Loucy (cell line): Measurements from ENCODE around the gene DNAH11.

Experiments used
- H2AFZ ChIP-seq: fragments of 200-600 bp; sonication (generic); 2 replicates; pipeline ENCODE4 v1.6.0; 2016; ENCODE audit warnings: antibody characterized with exemption, mild to moderate bottlenecking, low read length, moderate library complexity
- H3F3A ChIP-seq: fragments of 200-600 bp; 2 replicates; pipeline ENCODE4 v1.6.0; 2016; ENCODE audit warnings: antibody characterized with exemption, low read depth, mild to moderate bottlenecking
- H3K27me3 ChIP-seq: fragments of 200-600 bp; sonication (generic); 2 replicates; pipeline ENCODE4 v1.6.1; 2014; ENCODE audit warnings: low read length, mild to moderate bottlenecking; ENCODE audit not compliant: insufficient read depth, poor library complexity, severe bottlenecking
- H3K36me3 ChIP-seq: fragments of 200-600 bp; sonication (generic); 2 replicates; pipeline ENCODE4 v1.6.1; 2016; ENCODE audit warnings: low read length; ENCODE audit not compliant: insufficient read depth
- H3K4me1 ChIP-seq: fragments of 200-600 bp; sonication (generic); 2 replicates; pipeline ENCODE4 v1.5.1; 2014; ENCODE audit warnings: low read length, mild to moderate bottlenecking; ENCODE audit not compliant: insufficient read depth, poor library complexity, severe bottlenecking
- H3K4me2 ChIP-seq: fragments of 200-600 bp; sonication (generic); 2 replicates; pipeline ENCODE4 v1.6.0; 2014; ENCODE audit warnings: antibody characterized with exemption, low read length, low read depth, mild to moderate bottlenecking; ENCODE audit not compliant: poor library complexity, severe bottlenecking
- H3K4me3 ChIP-seq: fragments of 200-600 bp; sonication (generic); 2 replicates; pipeline ENCODE4 v1.5.1; 2014; ENCODE audit warnings: low read length, mild to moderate bottlenecking, mixed read lengths; ENCODE audit not compliant: poor library complexity, severe bottlenecking
- H3K79me2 ChIP-seq: fragments of 200-600 bp; sonication (generic); 2 replicates; pipeline ENCODE4 v1.6.1; 2014; ENCODE audit warnings: low read length; ENCODE audit not compliant: insufficient read depth
- H3K9ac ChIP-seq: fragments of 200-600 bp; sonication (generic); 2 replicates; pipeline ENCODE4 v1.6.0; 2014; ENCODE audit warnings: mild to moderate bottlenecking, low read depth, low read length, moderate library complexity; ENCODE audit not compliant: poor library complexity, severe bottlenecking
- H3K9me2 ChIP-seq: fragments of 200-600 bp; sonication (generic); replicated peaks from 2 replicates; pipeline ENCODE4 v1.6.1; 2016; ENCODE audit warnings: low read depth, low read length, mixed read lengths
- H3K9me3 ChIP-seq: fragments of 200-600 bp; sonication (generic); 2 replicates; pipeline ENCODE4 v1.6.1; 2014; ENCODE audit warnings: mild to moderate bottlenecking, antibody characterized with exemption, low read length, low read depth; ENCODE audit not compliant: insufficient read depth
- H4K20me1 ChIP-seq: fragments of 200-600 bp; sonication (generic); 2 replicates; pipeline ENCODE4 v1.6.0; 2014; ENCODE audit warnings: antibody characterized with exemption, low read length, mild to moderate bottlenecking; ENCODE audit not compliant: insufficient read depth, poor library complexity, severe bottlenecking
- CTCF ChIP-seq: fragments of 200-600 bp; sonication (generic); conservative IDR thresholded peaks from 2 replicates; pipeline ENCODE4 v1.5.1; 2014; ENCODE audit warnings: mild to moderate bottlenecking, antibody characterized with exemption, low read length
- EZH2phosphoT487 ChIP-seq: fragments of 200-600 bp; IDR thresholded peaks from 2 replicates; pipeline ENCODE4 v1.6.1; 2018; ENCODE audit warnings: antibody characterized with exemption, mild to moderate bottlenecking, moderate library complexity, borderline replicate concordance

Gene DNAH11

GRCh38 chr7:21707566-21707965, 164.7 kb downstream of the DNAH11 start:
- Histone ChIP-seq H2AFZ (no peak overlapping the region), H3K9ac (no peak overlapping the region), H3K9me2 (no peaks in the 10 kb centered on the region), H3K79me2 (no peaks in the 10 kb centered on the region), H4K20me1 (no peaks in the 10 kb centered on the region), H3F3A (no peaks in the 10 kb centered on the region), H3K36me3 (no peaks in the 10 kb centered on the region), H3K4me3 (no peak overlapping the region), H3K4me1 (no peaks in the 10 kb centered on the region), H3K27me3 (no peaks in the 10 kb centered on the region), H3K9me3 (no peaks in the 10 kb centered on the region), H3K4me2 (no peak overlapping the region)
- no peak for TF ChIP-seq EZH2phosphoT487
- no peak for TF ChIP-seq CTCF

- Histone ChIP-seq H3K4me3 (no peak overlapping the region), H3K9me3 (no peaks in the 10 kb centered on the region), H3K4me2 (no peak overlapping the region), H3F3A (no peaks in the 10 kb centered on the region), H3K9ac (no peak overlapping the region), H2AFZ (no peak overlapping the region), H3K4me1 (no peaks in the 10 kb centered on the region), H4K20me1 (no peaks in the 10 kb centered on the region), H3K27me3 (no peaks in the 10 kb centered on the region), H3K36me3 (no peaks in the 10 kb centered on the region), H3K9me2 (no peaks in the 10 kb centered on the region), H3K79me2 (no peaks in the 10 kb centered on the region)
- no peak for TF ChIP-seq EZH2phosphoT487
Observed at GRCh38 chr7:21708096-21708495, 165.3 kb downstream of the DNAH11 start.

DNA sequence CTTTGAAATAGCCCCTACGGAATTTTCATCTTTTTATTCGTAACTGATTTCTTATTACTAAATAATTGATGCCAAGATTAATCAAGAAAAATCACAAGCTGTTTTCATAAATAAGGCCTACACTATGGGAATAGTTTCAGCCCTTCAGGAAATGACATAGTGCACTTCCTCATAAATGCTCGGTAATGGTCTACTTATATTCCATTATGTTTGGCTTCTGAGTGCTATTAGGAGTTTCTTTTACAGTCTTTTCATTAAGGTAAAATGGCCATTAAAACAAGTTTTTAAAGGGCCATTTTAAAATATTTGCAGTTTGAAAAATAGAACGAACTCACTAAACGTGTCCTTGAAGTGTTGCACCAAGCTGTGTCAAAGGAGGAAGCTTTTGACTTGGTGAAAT, 174.5 kb downstream of the DNAH11 start:
- H3K4me3 ChIP-seq: no peak overlapping the region
- H3K9ac ChIP-seq: no peak overlapping the region
- no peaks in the 10 kb centered on the region for H3K9me3 ChIP-seq
- no peak for TF ChIP-seq EZH2phosphoT487
- no peaks in the 10 kb centered on the region for H3K4me1 ChIP-seq
- H3K4me2 ChIP-seq: no peak overlapping the region
- H3K36me3 ChIP-seq: no peaks in the 10 kb centered on the region
- H3K9me2 ChIP-seq: no peaks in the 10 kb centered on the region
- no peaks in the 10 kb centered on the region for H3F3A ChIP-seq
- no peak overlapping the region for H2AFZ ChIP-seq
- H4K20me1 ChIP-seq: no peaks in the 10 kb centered on the region
- no peaks in the 10 kb centered on the region for H3K27me3 ChIP-seq
- no peaks in the 10 kb centered on the region for H3K79me2 ChIP-seq

GRCh38 chr7:21718391-21718790, 175.6 kb downstream of the DNAH11 start:
- no peak overlapping the region for H3K4me2 ChIP-seq
- TF ChIP-seq EZH2phosphoT487 (no peak), CTCF (no peak)
- H3K9ac ChIP-seq: no peak overlapping the region
- H3K79me2 ChIP-seq: no peaks in the 10 kb centered on the region
- H3K4me3 ChIP-seq: no peak overlapping the region
- no peaks in the 10 kb centered on the region for H3K9me3 ChIP-seq
- no peak overlapping the region for H2AFZ ChIP-seq
- no peaks in the 10 kb centered on the region for H3K27me3 ChIP-seq
- no peaks in the 10 kb centered on the region for H3K9me2 ChIP-seq
- H3K36me3 ChIP-seq: no peaks in the 10 kb centered on the region
- no peaks in the 10 kb centered on the region for H3F3A ChIP-seq
- H3K4me1 ChIP-seq: no peaks in the 10 kb centered on the region
- H4K20me1 ChIP-seq: no peaks in the 10 kb centered on the region
